HL-60 (cell line): ENCODE measurements around the gene DNAJC1.
"Not testable (repeated sequence)": the region's sequence is repeated elsewhere in the genome, so short reads cannot be mapped to it uniquely, and the experiment has no call there.

Experiments used
- DNase-seq, 2 experiments: peaks; one replicate each; pipeline ENCODE4 v3.0.0-alpha.2; 2010 to 2020; ENCODE audit warnings: low read depth in 1 of 2, low spot score in 1 of 2
- H3K27ac ChIP-seq: fragments of 250-450 bp; sonication (Bioruptor Pico); replicated peaks from 2 replicates; pipeline ENCODE4 v1.5.1; 2020; ENCODE audit warnings: mild to moderate bottlenecking, moderate library complexity
- H3K27me3 ChIP-seq: fragments of 250-450 bp; sonication (Bioruptor Pico); 2 replicates; pipeline ENCODE4 v1.5.1; 2021; ENCODE audit warnings: mild to moderate bottlenecking, moderate library complexity; ENCODE audit not compliant: insufficient read depth, poor library complexity, severe bottlenecking
- H3K4me3 ChIP-seq: replicated peaks from 2 replicates; pipeline ENCODE4 v1.5.1; 2011; ENCODE audit warnings: mild to moderate bottlenecking, control low read depth, low read length; ENCODE audit not compliant: insufficient read depth
- CTCF ChIP-seq: IDR thresholded peaks from one replicate; pipeline ENCODE4 v1.5.1; 2011; ENCODE audit warnings: low read length, control low read depth, inconsistent platforms; ENCODE audit not compliant: insufficient read depth
- GABPA ChIP-seq: IDR thresholded peaks from 2 replicates; pipeline ENCODE4 v1.6.1; 2012; ENCODE audit warnings: low read depth
- POLR2AphosphoS5 ChIP-seq: IDR thresholded peaks from 2 replicates; pipeline ENCODE4 v1.6.1; 2012; ENCODE audit warnings: low read depth
- REST ChIP-seq: IDR thresholded peaks from 2 replicates; pipeline ENCODE4 v1.6.1; 2012; ENCODE audit warnings: low read depth; ENCODE audit not compliant: insufficient replicate concordance
- SPI1 ChIP-seq: IDR thresholded peaks from 2 replicates; pipeline ENCODE4 v1.6.1; 2012; ENCODE audit warnings: low read depth, mild to moderate bottlenecking, borderline replicate concordance

The DNAJC1 gene

DNA sequence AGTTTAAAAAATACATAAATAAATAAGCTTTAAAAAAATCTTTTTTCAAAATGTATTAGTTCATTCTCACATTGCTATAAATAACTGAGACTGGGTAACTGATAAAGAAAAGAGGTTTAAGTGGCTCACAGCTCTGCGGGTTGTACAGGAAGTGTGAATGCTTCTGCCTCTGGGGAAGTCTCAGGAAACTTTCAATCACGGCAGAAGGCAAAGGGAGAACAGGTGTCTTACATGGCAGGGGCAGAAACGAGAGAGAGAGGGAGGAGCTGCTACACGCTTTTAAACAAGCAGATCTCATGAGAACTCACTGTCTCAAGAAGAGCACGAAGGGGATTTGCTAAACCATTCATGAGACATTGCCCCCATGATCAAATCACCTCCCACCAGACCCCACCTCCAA is 114.6 kb downstream of the DNAJC1 start:
- no peak for DNase-seq
- TF ChIP-seq REST: no peak
- H3K27ac ChIP-seq: no peak overlapping the region
- H3K27me3 ChIP-seq: no peaks in the 10 kb centered on the region
- H3K4me3 ChIP-seq: no peak overlapping the region

DNA sequence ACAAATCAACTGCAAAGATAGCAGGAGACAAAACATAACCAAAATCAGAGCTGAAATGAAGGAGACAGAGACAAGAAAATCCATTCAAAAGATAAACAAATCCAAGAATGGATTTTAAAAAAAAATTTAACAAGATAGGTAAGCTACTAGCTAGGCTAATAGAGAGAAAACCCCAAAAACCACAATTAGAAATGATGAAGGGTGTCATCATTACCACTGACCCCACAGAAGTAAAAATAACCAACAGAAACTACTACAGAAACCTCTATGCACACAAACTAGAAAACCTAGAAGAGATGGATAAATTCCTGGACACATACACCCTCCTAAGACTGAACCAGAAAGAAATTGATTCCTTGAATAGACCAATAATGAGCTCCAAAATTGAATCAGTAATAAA is 117.6 kb downstream of the DNAJC1 start:
- Histone ChIP-seq H3K27me3 (no peaks in the 10 kb centered on the region), H3K4me3 (no peak overlapping the region), H3K27ac (no peak overlapping the region)
- TF ChIP-seq POLR2AphosphoS5 (no peak), CTCF (no peak), REST (no peak), SPI1 (no peak), GABPA (no peak)
- no peak for DNase-seq

- Histone ChIP-seq H3K27ac (no peak overlapping the region), H3K4me3 (no peak overlapping the region), H3K27me3 (no peaks in the 10 kb centered on the region)
- TF ChIP-seq SPI1 (no peak), GABPA (no peak), CTCF (no peak), POLR2AphosphoS5 (no peak), REST (no peak)
- DNase-seq: no peak
These were observed 130.3 kb downstream of the DNAJC1 start for GRCh38 chr10:21873198-21873597.

DNA sequence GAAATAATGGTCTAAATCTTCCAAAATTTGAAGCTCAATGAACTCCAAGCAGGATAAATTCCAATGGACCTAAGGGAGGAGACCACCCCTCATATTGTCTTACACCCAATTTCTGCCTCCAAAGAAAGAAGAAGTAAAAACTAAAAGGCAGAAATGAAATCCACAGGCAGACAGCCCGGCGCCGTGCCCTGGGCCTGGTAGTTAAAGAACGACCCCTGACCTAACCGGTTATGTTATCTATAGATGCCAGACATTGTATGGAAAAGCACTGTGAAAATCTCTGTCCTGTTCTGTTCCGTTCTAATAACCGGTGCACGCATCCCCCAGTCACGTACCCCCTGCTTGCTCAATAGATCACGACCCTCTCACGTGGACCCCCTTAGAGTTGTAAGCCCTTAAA is 130.8 kb downstream of the DNAJC1 start:
- not testable (repeated sequence) for DNase-seq, H3K4me3 ChIP-seq, H3K27me3 ChIP-seq

More for the DNA sequence above, 130.8 kb downstream of the DNAJC1 start:
- H3K27ac ChIP-seq: not testable (repeated sequence)
